ENCODE results near the gene SPDYE17.
"Not testable (repeated sequence)": the region's sequence is repeated elsewhere in the genome, so short reads cannot be mapped to it uniquely, and the experiment has no call there.

SPDYE17 gene, protein sequence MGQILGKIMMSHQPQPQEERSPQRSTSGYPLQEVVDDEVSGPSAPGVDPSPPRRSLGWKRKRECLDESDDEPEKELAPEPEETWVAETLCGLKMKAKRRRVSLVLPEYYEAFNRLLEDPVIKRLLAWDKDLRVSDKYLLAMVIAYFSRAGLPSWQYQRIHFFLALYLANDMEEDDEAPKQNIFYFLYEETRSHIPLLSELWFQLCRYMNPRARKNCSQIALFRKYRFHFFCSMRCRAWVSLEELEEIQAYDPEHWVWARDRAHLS

DNA sequence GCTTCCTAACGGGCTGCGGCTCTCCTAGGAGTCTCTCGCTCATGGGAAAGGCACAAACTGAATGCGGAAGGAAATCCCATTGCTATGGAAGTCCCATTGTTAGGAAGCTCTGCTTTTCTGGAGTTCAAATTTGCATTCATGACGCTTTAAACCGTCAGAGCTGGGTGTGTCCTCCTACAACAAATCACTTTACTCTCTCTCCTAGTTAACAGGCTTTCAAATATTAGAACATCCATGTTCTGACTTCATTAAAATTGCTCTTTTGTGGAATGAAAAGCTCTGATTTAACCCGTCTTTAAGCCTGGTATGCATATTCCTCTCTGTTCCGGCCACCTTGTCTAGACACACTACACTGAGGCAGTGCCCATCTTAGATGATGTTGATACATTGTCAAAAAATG is at the start of gene SPDYE17:
Gene SPDYE17, minus strand, starts transcription at position 101 of the 400 bp plus-strand sequence. CDS start 1,791 bp downstream, outside the sequence.
- DNase-seq, result not testable (repeated sequence)

GRCh38 chr7:77080236-77080635 is 48.1 kb upstream of the SPDYE17 start:
- DNase-seq, result not testable (repeated sequence)

- not testable (repeated sequence) for DNase-seq
Observed at GRCh38 chr7:77079624-77080023, 47.5 kb upstream of the SPDYE17 start.

DNA sequence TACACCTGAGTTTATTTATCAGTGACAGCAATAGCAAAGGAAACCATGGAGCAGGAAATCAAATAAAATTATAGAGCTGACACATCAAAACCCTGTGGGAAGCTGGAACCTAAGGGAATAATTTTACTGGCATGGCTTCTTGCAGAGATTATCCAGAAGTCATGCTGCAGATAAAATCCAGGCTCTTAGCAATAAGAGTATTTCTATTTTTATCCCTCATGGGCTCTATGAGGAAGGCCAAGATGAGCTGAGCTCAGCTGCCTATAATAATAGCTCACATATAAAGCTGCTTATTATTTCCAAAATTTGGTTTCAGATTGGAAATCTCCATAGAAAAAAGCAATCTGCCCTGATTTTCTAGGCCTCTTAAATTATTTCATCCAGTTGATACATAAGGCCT is 47.0 kb upstream of the SPDYE17 start:
- DNase-seq, result not testable (repeated sequence)

DNA sequence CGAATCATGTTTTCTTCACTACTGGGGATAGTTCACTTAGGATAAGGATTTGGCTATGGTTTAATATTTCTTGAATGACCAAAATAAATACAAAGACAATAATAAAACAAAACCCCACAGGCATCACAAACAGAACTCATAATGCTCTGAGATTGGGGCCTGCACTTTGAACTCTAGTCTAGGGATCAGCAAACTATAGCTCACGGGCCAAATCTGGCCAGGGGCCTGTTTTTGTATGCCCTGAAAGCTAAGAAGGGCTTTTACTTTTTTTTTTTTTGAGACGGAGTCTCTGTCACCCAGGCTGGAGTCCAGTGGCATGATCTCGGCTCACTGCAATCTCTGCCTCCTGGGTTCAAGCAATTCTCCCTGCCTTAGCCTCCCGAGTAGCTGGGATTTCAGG is 44.9 kb upstream of the SPDYE17 start:
- not testable (repeated sequence) for DNase-seq

DNA sequence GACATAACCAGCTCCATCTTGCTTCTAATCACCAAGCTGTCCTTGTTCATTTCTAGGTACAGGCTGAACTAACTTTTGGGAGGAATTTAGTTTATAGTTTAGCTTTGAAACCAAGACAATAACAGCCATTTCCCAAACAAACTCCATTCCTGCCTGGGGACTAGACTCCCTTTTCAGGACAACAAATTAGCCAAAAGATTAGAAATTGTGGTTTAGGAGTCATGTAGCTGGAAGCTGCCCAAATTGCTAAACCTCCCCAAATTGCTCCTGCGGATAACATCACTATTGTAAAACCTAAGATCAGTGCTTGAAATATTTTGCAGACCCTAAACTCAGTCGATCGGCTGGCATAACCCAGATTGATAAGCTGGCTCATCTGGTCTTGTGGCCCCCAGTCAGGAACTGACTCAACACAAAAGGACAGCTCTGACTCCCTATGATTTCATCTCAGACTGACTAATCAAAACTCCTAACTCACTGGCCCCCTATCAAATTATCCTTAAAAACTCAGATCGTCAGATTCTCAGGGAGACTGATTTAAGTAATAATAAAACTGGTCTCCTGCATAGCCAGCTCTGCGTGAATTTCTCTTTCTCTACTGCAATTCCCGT is 42.7 kb upstream of the SPDYE17 start:
- not testable (repeated sequence) for DNase-seq

GRCh38 chr7:77071108-77071507 is 38.9 kb upstream of the SPDYE17 start:
- not testable (repeated sequence) for DNase-seq

DNA sequence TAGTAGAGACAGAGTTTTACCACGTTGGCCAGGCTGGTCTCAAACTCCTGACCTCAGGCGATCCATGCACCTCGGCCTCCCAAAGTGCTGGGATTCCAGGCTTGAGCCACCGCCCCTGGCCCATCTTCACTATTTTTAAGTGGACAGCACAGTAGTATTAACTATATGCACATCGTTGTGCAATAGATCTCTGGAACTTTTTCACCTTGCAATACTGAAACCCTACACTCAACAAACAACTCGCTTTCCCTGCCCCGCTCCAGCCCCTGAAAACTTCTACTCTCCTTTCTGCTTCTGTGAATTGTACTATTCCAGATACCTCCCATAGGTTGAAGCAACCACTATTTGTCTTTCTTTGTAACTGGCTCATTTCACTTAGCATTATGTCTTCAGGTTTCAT is 33.7 kb upstream of the SPDYE17 start:
- DNase-seq, result not testable (repeated sequence)

DNA sequence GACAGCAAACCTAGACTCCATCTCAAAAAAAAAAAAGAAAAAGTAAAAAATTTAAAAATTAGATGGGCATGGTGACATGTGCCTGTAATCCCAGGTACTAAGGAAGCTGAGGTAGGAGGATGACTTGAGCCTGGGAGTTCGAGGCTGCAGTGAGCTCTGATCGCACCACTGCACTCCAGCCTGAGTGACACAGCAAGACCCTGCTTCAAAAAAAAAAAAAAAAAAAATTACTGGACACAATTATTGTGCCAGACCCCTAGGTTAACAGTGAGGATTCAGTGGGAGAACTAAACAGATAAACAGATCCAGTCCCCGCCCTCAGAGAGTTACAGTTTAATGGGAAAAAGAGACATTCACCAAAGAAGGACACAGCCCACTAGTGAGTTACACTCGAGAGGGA is 31.6 kb upstream of the SPDYE17 start:
- DNase-seq, result not testable (repeated sequence)

DNA sequence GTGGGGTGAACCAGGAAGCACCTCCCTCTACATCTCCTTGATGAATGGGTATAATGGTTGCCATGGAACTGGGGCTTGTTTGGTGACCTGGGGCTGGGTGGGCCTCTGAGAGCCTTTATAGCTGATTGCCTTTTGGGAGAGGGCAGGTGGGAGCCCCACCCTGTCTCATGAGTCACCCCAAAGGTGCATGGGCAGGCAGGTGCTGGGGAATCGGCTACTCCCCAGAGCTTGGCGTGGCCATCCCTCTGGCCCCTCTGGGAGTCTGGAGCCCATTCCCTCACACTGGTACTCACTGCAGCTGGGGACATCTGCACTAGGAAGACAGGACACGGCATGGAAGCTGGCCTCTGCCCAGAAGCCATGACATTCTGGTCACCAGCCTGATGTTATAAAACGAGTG is 30.4 kb upstream of the SPDYE17 start, which contains the start of gene SPDYE18:
Gene SPDYE18, minus strand, starts transcription at position 2 of the 400 bp plus-strand sequence. CDS start 2,046 bp downstream, outside the sequence.
- DNase-seq, result not testable (repeated sequence)

DNA sequence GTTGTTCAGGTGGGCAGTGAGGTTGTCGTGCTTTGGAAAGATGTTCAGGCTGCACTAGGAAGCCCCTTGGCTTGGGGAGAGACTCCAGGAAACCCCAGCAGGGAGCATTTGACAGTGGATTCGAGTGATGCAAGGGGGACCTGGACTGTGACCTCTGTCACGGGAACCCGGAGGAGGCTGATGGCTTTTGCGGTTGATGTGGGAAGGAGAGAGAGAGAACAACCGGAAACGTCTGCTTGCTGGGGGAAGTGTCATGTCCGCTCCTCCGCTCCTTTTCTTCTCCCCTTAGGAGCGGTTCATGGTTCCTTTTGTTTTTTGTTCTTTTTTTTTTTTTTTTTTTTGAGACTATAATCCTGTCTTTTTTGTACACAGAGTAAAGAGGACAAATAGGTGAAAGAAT is 5.8 kb downstream of the SPDYE17 start:
- DNase-seq, result not testable (repeated sequence)

- DNase-seq, result not testable (repeated sequence)
Observed at GRCh38 chr7:77010074-77010680, 22.0 kb downstream of the SPDYE17 start.

DNA sequence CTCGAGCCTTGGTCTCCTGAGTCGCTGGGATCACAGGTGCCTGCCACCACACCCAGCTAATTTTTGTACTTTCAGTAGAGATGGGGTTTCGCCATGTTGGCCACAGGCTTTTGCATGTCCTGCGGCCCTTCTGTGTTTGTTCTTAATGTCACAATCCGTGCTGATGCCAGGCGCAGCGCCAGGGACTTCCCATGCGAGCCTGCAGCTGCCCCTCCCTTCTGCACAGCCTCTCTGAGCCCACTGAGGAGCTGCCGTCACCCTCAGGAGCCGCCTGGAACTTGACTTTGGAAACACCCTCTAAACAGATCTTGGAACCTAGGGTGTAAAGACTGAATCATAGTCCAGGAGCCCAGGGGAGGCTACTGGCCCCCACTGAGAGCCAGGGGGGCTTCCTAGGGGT is 24.2 kb downstream of the SPDYE17 start:
- not testable (repeated sequence) for DNase-seq

DNA sequence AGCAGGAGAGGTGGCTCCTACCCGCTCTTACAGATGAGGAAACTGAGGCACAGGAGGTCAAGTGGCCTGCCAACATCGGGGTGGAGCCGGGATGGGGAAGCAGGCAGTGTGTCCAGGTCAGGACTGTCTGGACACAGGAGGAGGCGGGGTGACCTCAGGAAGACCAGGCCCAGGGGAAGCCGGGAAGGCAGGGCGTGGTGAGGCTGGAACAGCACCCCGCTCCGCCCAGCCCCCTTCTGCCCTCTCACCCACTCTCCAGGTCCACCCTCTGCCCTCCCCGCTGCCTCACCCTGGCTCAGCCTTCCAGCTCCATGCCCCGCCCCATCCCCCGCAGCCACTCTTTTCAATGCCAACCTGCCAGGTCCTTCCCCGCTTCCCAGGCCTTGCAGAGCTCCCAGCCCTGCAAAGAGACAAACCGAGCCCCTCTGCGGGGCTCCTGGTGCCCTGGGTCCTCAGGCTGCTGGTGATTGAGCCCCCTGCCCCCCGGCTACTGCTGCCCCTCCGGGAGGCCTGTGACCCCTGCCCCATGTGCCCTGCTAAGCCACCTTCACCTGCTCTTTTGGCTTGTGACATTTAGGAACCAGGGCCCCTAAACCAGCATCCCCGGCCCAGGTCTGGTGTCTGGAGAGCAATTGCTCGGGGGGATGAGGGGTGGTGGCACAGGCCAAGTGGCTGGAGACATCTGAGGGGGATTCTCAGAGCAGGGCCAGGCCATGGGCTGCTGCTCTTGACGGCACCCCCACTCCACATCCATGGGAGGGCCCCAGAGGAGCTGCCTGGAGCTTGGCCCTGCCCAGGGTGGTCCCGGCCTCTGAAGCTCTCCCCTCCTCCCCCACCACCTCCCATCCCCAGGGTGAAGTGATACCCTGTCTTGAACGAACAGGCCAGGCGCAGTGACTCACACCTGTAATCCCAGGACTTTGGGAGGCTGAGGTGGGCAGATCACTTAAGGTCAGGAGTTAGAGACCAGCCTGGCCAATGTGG is 25.7 kb downstream of the SPDYE17 start:
- DNase-seq, result not testable (repeated sequence)

DNA sequence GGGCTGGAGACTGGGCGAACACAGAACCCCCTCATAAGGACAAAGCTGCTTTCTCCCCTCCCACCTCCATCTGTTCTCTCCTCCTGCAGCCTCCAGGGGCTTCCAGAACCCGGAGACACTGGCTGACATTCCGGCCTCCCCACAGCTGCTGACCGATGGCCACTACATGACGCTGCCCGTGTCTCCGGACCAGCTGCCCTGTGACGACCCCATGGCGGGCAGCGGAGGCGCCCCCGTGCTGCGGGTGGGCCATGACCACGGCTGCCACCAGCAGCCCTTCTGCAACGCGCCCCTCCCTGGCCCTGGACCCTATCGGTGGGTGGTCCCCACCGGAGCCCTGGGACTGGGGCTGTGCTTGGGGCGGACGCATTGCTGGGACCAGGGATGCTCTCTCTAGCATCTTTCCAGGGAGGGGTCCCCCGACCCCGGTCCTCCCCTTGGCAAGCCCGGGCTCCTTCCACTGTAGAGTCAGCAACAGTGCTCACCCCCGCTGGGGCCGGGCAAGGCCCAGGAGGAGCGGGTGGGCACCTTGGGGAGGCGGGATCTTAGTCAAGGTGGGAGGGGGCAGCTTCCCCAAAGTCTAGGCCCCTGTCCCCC is 26.6 kb downstream of the SPDYE17 start:
- not testable (repeated sequence) for DNase-seq

DNA sequence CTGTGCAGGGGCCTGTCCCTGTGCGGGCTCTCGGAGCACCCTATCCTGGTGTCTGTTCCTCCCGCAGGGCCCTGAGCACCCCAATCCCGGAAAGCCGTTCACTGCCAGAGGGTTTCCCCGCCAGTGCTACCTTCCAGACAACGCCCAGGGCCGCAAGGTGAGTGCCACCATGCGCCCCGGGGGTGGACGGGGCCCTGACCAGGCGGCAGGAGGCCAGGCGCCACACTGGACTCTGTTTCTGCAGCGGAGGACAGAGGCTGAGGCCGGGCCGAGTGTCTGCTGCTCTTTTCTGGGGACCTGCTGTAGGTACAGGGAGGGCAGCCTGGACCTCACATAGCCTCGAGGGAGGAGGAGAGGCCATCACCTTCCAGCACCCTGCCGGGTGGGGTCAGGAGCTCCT is 28.0 kb downstream of the SPDYE17 start:
- DNase-seq, result not testable (repeated sequence)

DNA sequence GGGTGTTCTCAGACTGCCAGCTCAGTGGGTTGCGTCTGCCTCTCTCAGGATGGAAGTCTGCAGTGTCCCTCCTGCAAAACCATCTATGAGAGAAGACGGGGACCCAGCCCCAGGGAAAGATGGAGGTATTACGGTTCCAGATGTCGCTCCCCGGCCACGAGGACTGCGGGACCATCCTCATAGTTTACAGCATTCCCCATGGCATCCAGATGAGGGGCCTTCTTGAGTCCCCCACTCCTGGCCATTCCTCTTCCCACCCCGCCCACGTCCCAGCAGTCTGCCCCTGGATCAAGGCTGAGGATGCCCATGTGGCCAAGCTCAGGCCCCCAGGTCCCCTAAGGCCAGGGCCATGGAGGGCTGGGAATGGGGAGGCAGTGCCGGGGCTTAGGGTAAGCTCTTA is 28.9 kb downstream of the SPDYE17 start:
- DNase-seq, result not testable (repeated sequence)

- DNase-seq, result not testable (repeated sequence)
Observed at GRCh38 chr7:77002678-77003233, 29.4 kb downstream of the SPDYE17 start.

GRCh38 chr7:77002104-77002503 is 30.1 kb downstream of the SPDYE17 start:
- DNase-seq, result not testable (repeated sequence)

GRCh38 chr7:76999474-77000107 is 32.6 kb downstream of the SPDYE17 start:
- DNase-seq, result not testable (repeated sequence)

DNA sequence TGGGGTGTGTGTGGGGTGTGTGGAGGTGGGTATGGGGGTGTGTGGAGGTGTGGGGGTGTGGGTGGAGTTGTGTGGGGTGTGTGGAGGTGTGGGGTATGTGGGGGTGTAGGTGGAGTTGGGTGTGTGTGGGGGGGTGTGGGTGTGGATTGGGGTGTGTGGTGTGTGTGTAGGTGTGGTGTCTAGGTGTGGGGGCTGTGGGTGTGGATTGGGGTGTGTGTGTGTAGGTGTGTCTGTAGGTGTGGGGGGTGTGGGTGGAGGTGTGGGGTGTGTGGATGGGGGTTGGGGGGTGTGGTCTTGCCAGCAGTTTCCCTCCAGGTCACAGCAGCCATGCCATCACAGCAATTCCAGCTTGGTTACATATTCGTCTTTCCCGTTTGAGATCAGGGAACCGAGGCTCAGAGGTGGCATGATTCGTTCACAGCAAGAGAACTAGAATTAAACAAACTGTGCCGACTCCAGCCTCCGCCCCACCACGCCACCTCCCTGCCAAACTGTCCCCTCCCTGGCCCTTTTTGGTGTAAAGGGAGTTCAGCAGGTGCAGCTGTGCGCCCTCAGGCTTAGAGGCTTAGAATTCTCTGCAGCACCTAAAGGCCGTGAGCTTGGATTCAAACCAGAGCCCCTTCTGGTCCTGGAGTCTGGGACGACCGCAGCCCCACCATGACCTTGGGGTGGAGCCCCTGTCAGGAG is 33.3 kb downstream of the SPDYE17 start:
- DNase-seq, result not testable (repeated sequence)

Data from NCI-H1417 treated with DMSO at 0.1 percent for 48 hours (cell line).